Ascending aorta (tissue), 2 donors: ENCODE data around the gene DOLK. TPM values are rescaled to one million over a fixed set of nuclear protein-coding genes. Genes with fewer than 3 reads are reported as not detected.

ENCODE experiments used
- DNase-seq, 2 donors: peaks; one replicate each; pipeline ENCODE4 v3.0.0-alpha.2; 2019; ENCODE audit warnings: low spot score in 2 of 2
- H3K27ac ChIP-seq, 2 donors: fragments of 200-600 bp; sonication (generic); one replicate each; pipeline ENCODE4 v1.5.1; 2016 to 2017; ENCODE audit warnings: mild to moderate bottlenecking in 1 of 2
- H3K27me3 ChIP-seq: fragments of 200-600 bp; sonication (generic); one replicate; pipeline ENCODE4 v1.5.1; 2017
- H3K36me3 ChIP-seq, 2 donors: fragments of 200-600 bp; sonication (generic); one replicate each; pipeline ENCODE4 v1.5.1; 2016
- H3K4me1 ChIP-seq, 2 donors: fragments of 200-600 bp; sonication (generic); one replicate each; pipeline ENCODE4 v1.5.1; 2016 to 2017; ENCODE audit warnings: mild to moderate bottlenecking in 1 of 2
- H3K4me3 ChIP-seq, 2 donors: fragments of 200-600 bp; sonication (generic); one replicate each; pipeline ENCODE4 v1.5.1; 2016 to 2017; ENCODE audit warnings: mild to moderate bottlenecking in 1 of 2
- H3K9me3 ChIP-seq, 2 donors: fragments of 200-600 bp; sonication (generic); one replicate each; pipeline ENCODE4 v1.5.1; 2016
- intact Hi-C: fragments of 100-400 bp; cut with DNase I; formaldehyde crosslinking; loops from one replicate; pipeline ENCODE4 v1.15.1; 2023
- total RNA-seq: library from RNA; depleted of rRNA; stranded (reverse); fragments of >200 nt; gene quantifications from one replicate; pipeline ENCODE4 v1.1.0, GENCODE V29; 2016
- TF ChIP-seq, protein P1 (sequence below), 3 experiments: fragments of 200-600 bp in 2 of 3; fragments of 450-650 bp in 1 of 3; sonication (generic) in 2 of 3; IDR thresholded peaks; one replicate each; pipeline ENCODE4 v1.5.1; 2016 to 2019; ENCODE audit warnings: antibody characterized with exemption in 3 of 3, mild to moderate bottlenecking in 1 of 3, moderate library complexity in 1 of 3

Gene DOLK
- total RNA-seq, 1 donor from 2014 or later = 5.0 TPM

DNA sequence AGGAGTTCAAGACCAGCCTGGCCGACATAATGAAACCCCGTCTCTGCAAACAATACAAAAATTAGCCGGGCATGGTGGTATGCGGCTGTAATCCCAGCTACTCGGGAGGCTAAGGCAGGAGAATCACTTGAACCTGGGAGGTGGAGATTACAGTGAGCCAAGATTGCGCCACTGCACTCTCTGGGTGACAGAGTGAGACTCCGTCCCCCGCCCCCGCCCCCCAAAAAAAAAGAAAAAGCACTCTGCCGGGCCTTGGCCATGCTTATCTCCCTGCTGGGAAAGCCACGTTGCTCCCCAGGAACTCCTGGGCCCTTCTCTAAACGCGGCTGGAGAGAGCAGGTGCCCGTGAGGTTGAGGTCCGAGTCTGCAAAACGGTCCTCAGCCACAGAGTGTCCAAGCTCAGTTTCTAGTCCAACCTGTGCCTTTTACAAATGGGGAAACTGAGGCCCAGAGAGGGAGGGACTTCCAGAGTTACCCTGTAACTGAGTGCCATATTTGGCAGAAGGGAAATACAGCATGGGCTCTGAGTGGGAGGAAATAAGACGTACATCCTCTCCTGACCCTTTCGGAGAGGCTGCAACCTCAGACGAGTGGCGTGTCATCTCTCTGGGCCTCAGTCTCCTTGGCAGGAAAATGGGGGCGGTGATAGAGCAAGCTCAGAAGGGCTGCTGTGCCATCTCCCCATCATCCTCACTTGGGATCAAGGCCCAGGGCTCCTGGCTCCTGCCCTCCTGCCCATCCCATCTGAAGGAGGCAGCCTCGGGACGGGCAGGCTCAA lies 33.2 kb downstream of the DOLK start:
- intact Hi-C loops = no loop called here
- TF ChIP-seq, protein P1, sequence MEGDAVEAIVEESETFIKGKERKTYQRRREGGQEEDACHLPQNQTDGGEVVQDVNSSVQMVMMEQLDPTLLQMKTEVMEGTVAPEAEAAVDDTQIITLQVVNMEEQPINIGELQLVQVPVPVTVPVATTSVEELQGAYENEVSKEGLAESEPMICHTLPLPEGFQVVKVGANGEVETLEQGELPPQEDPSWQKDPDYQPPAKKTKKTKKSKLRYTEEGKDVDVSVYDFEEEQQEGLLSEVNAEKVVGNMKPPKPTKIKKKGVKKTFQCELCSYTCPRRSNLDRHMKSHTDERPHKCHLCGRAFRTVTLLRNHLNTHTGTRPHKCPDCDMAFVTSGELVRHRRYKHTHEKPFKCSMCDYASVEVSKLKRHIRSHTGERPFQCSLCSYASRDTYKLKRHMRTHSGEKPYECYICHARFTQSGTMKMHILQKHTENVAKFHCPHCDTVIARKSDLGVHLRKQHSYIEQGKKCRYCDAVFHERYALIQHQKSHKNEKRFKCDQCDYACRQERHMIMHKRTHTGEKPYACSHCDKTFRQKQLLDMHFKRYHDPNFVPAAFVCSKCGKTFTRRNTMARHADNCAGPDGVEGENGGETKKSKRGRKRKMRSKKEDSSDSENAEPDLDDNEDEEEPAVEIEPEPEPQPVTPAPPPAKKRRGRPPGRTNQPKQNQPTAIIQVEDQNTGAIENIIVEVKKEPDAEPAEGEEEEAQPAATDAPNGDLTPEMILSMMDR (IDR thresholded peaks at IDR 0.05) = no peak
- Histone ChIP-seq H3K4me1 (peaks cover 56 to 86% of the 10 kb centered on the region in 2 donors), H3K9me3 (no peaks in the 10 kb centered on the region), H3K27me3 (no peaks in the 10 kb centered on the region), H3K4me3 (peak overlapping the region in 1 of 2 donors; percentile 4), H3K27ac (peak overlapping the region; percentile 94 to 95), H3K36me3 (peaks cover 39 to 59% of the 10 kb centered on the region in 2 donors)
- DNase-seq = no peak

DNA sequence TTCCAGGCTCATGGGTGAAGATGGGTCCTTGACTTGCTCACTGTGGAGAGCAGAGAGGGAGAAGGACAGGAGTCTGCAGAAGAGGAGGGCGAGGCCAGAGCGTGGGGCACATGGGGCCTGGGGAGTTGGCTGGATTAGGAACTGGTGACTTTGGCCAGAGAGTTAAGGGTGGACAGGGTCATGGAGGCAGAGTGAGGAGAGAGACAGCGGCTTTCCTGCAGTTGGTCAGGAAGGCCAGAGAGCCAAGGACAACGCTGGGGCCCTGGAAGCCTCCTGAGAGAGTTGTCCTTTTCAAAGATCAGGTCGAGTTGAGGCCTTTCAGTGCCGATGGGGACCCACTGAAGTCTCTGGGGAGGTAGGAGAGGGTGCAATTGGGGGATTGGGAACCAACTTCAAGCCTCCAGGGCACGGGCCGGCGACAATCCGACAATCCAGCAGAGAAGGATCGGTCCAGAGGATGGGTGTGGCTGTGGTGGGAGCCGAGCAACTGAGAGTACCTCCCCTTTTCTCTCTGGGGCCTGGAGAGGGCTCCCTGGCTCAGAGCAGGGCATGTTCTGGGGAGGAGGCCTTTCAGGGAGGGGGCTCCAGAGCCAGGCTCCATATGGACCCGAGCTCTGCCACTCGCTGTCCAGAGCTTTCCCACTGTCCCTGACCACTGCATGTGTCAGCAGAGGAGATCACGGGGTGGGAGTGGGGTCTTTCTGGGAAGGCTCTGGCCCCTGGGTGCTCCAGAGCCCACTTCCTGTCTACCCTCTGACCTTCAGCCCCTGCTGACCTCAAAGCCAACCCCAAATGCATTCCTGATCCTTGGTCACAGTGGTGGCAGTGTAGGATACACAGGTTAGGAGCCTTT lies 34.1 kb downstream of the DOLK start:
- intact Hi-C loops = no loop called here
- no peak for DNase-seq
- Histone ChIP-seq H3K27ac (peak overlapping the region; percentile 94 to 95), H3K36me3 (peaks cover 48 to 61% of the 10 kb centered on the region in 2 donors), H3K4me1 (peaks cover 57 to 85% of the 10 kb centered on the region in 2 donors), H3K27me3 (no peaks in the 10 kb centered on the region), H3K4me3 (peak overlapping the region; percentile 2 to 6), H3K9me3 (no peaks in the 10 kb centered on the region)
- TF ChIP-seq, protein P1 (IDR thresholded peaks at IDR 0.05) = no peak

DNA sequence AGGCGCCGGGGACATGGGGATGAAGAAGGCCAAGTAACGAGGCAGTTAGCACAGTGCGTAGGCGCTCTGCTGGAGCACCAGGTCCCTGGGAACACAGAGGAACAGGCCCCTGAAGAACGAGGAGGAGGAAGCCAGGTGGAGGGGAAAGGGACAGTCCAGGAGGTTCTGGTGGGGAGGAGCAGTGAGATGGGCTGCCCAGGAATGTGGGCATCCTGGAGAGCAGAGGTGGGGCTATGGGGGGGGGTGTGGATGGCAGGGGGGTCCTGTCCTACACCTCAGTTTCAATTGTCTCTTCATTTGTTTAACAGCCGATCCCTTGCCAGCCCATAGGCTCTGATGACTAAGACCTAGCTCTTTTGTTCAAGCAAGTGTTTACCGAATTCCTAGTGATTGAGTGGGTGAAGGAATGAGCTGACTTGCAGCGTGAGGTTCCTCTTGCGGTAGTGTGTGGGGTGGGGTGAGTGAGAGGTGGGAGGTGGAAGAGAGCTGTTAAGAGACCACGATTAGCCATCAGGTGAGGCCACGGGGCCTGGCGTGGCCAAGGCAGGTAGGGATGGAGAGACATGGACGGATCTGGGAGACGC lies 35.0 kb downstream of the DOLK start:
- H3K36me3 ChIP-seq = peaks cover 48 to 64% of the 10 kb centered on the region in 2 donors
- H3K4me3 ChIP-seq = peak overlapping the region; percentile 2 to 6
- H3K4me1 ChIP-seq = peaks cover 54 to 82% of the 10 kb centered on the region in 2 donors

DNA sequence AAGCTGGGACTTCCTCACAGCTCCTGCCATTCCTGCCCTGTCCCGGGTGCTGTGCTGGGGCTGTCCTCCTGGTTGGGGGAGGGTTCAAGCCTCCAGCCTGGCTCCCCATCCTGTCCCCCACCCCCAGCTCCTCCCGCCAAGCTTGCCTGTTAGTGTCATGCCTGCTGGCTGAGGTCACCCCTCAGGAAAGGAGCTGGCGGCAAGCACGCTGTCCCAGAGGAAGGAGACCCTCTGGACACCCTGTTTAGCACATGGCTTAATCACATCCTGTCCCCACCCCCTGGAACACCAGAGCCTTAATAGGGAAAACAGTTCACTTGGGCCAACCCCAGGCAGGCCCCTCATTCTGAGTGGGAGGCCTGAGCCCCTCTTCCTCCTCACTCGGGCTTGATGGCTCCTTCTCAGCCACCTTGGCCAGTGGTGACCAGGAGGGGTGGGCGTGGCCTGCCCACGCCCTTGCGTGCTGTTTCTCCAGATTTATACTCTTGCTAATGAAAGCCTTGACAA lies 35.8 kb downstream of the DOLK start:
- H3K4me3 ChIP-seq = peak overlapping the region in 1 of 2 donors; percentile 6
- H3K9me3 ChIP-seq = no peaks in the 10 kb centered on the region
- H3K36me3 ChIP-seq = peaks cover 50 to 61% of the 10 kb centered on the region in 2 donors
- TF ChIP-seq, protein P1 (IDR thresholded peaks at IDR 0.05) = no peak
- peak overlapping the region; percentile 94 to 95 for H3K27ac ChIP-seq
- H3K4me1 ChIP-seq = peaks cover 52 to 76% of the 10 kb centered on the region in 2 donors
- peak; percentile 79 to 94 for DNase-seq
- H3K27me3 ChIP-seq = no peaks in the 10 kb centered on the region
- intact Hi-C loops = loop anchor here (1.0 kb wide), 1 partner anchor 19 kb away; no protein-coding TSS in a partner anchor

More for the DNA sequence above, 35.0 kb downstream of the DOLK start:
- Histone ChIP-seq H3K27me3 (no peaks in the 10 kb centered on the region), H3K27ac (peak overlapping the region; percentile 94 to 95), H3K9me3 (no peaks in the 10 kb centered on the region)
- DNase-seq = peak in 1 of 2 donors; percentile 76
- TF ChIP-seq, protein P1 (IDR thresholded peaks at IDR 0.05) = no peak
- intact Hi-C loops = no loop called here

DNA sequence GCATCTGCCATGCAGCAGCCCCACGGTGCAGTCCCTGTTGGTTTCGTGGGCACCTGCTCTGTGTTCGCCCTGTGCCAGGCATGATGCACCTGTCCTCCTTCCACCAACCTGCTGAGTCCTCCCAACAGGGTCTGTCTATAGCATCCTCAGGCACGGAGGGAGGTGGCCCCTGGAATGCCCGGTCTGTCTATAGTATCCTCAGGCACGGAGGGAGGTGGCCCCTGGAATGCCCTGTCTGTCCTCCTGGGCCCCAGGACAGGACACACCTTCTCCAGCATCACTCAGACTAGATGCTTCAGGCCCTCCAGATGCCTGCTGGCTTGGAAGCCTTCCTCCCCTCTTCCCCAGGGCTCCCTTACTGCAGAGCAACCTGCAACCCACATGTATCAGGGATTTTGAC lies 36.5 kb downstream of the DOLK start:
- intact Hi-C loops = loop anchor here (1.0 kb wide), 1 partner anchor 19 kb away; no protein-coding TSS in a partner anchor
- TF ChIP-seq, protein P1 (IDR thresholded peaks at IDR 0.05) = no peak
- H3K36me3 ChIP-seq = peaks cover 43 to 54% of the 10 kb centered on the region in 2 donors
- no peak overlapping the region for H3K4me3 ChIP-seq
- DNase-seq = peak in 1 of 2 donors; percentile 63
- peak overlapping the region; percentile 94 to 95 for H3K27ac ChIP-seq
- peaks cover 45 to 69% of the 10 kb centered on the region in 2 donors for H3K4me1 ChIP-seq
- H3K9me3 ChIP-seq = no peaks in the 10 kb centered on the region
- H3K27me3 ChIP-seq = no peaks in the 10 kb centered on the region
